MM.1S (cell line): ENCODE results near the gene LYSET.

Experiments used
- CTCF ChIP-seq: fragments of 300-600 bp; sonication (generic); IDR thresholded peaks from 2 replicates; pipeline ENCODE4 v1.5.1; 2016; ENCODE audit warnings: antibody characterized with exemption, low read length, mixed read lengths
- EZH2 ChIP-seq: fragments of 300-600 bp; sonication (generic); optimal IDR thresholded peaks from 2 replicates; pipeline ENCODE3; 2017; ENCODE audit warnings: low read depth, mild to moderate bottlenecking, antibody characterized with exemption, low read length, mixed read lengths
- EZH2phosphoT487 ChIP-seq: fragments of 300-600 bp; sonication (generic); IDR thresholded peaks from 2 replicates; pipeline ENCODE4 v1.6.1; 2018; ENCODE audit warnings: antibody characterized with exemption, low read length

GRCh38 chr14:93230539-93230938, 45.4 kb downstream of the LYSET start:
- TF ChIP-seq EZH2 (no peak), CTCF (no peak), EZH2phosphoT487 (no peak)
